Superior temporal gyrus (tissue), 1 donor: ENCODE data around the gene PUM1.
A peak's percentile ranks its signal among the peaks of the same experiment; 100 is the strongest.
"Not testable (repeated sequence)": the region's sequence is repeated elsewhere in the genome, so short reads cannot be mapped to it uniquely, and the experiment has no call there.

ENCODE experiments used
- DNase-seq: peaks from one replicate; pipeline ENCODE4 v3.0.0-alpha.2; 2016; ENCODE audit errors: extremely low spot score

Gene PUM1

DNA sequence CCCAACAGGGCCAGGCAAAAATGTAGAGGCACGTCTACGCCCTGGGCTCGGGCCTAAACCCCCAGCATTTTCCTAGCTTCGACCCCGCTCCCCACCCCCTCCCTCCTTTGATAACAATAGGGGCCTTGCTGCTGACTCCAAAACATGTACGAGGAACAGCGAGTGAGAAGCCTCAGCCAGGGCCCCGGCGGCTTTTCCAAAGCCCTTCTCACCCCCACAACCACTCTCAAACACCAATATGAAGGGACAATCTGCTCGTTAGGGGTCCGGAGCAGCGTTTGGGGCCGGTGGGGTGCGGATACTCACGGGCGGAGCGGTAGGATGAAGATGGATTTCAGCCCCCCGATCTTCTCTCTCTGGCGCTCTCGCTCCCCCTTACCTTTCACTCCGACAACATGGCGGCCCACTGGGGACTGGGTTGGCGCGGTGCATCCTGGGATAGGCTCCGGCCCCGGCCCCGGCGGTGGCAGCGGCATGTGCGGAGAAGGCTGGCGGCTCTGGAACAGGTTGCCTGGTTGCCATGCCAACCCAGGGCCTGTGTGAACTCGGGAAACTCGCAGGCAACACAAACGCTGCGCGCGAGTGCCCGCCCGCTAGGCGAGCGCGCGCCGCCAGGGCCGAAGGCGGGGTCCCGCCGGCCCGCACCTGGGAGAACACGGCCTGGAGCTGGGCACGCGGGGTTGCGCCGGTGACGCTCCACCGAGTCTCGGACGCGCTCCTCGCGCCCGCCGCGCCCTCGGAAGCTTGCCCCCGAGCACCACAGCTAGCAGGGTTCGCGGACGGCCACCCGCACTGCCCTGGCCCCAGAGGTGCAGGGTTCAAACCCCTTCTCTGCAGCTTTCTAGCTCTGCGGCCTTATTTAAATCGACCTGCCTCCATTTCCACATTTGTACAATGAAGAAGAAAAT is at the start of gene PUM1:
TSS of gene PUM1 (minus strand) at position 408 of the 908 bp plus-strand sequence. CDS start 6,151 bp downstream, outside the sequence.
- DNase-seq: peak; percentile 93

DNA sequence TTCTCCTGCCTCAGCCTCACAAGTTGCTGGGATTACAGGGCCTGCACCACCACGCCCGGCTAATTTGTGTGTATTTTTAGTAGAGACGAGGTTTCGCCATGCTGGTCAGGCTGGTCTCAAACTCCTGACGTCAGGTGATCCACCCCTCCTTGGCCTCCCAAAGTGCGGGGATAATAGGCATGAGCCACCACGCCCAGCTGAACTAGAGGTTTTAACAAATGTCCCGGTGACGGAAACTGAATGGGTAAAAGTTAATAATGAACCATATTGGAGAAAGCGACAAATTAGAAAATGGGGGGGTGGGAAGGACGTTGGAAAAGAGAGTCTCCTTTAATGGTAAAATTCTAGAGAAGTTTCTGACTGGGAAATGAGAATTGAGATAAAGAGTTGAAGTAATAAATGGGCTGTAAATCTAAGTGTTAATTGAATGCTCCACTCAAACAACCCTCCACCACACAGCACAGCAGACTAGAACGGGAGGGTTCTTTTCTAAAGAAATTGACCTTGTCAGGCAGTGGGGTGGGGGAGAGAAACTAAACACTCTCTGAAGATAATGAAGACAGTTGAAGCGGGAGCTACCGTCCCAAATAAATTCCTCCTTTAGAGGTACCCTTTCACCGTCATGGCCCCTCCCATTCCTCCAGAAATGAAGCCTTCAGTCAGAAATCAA is 46.9 kb upstream of the PUM1 start:
- DNase-seq: no peak

DNA sequence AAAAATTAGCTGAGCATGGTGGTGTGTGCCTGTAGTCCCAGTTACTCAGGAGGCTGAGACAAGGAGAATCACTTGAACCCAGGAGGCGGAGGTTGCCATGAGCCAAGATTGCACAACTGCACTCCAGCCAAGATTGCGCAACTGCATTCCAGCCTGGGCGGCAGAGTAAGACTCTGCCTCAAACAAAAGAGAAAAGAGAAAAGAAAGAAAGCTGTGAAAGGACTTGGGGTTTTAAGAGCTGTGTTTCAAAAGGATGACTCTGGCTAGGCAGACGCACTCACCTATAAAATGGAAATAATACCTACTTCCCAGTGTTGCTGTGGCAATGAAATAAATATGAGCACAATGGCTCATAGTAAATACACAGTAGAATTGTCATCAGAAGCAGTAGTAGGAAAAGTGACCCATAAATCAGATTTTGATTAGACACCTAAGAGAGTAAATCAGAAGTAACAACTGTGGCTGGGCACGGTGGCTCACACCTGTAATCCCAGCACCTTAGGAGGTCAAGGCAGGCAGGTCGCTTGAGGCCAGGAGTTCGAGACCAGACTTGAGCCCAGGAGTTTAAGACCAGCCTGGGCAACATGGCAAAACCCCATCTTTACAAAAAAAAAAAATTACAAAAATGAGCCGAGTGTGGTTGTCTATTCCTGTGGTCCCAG is 45.9 kb upstream of the PUM1 start:
- no peak for DNase-seq

DNA sequence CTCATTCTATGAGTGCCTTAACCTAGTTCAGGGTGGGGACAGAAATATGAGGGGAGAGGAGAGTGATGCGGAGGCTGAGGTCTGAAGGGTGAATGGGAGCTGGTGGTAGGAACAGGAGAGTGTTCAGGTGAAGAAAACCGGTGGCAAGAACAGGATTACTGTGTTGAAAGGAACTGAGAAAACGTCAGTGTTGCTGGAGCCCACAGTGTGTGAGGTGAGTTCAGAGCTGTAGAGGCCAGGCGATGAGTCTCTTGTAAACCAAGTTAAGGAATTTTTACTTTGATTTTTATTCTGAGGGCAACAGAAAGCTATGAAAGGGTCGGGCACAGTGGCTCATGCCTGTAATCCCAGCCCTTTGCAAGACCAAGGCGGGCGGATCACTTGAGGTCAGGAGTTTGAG is 45.3 kb upstream of the PUM1 start:
- DNase-seq: no peak

DNA sequence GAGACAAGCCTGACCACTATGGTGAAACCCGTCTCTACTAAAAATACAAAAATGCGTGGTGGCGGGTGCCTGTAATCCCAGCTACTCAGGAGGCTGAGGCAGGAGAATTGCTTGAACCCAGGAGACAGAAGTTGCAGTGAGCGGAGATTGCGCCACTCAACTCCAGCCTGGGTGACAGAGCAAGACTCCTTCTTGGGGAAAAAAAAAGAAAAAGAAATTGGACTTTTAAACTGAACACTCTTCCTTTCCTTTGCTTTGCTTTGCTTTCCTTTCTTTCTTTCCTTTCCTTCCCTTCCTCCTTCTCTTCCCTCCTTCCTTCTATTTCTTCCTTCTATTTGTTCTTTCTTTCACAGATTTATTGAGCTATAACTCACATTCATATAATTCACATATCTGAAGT is 43.3 kb upstream of the PUM1 start:
- DNase-seq: no peak

GRCh38 chr1:31105646-31106045 is 40.1 kb upstream of the PUM1 start:
- no peak for DNase-seq

GRCh38 chr1:31102501-31102950 is 37.0 kb upstream of the PUM1 start:
- no peak for DNase-seq

DNA sequence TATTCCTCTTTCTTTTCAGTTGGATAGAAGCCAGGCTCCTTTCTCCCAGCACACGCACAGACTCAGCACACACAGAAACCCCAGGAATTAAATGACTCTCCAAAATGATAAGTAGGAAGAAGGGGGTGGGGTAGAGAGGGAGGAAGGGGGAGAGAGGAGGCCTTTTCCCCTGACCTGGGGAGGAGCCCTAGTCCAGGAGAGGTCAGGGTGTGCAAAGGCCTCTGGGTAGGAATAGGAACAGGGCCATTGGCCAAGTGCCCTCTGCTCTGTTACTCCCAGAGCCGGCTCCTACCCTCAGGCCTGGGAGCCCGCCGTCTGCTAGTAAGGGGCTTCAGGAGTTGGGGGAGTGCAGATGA is 35.6 kb upstream of the PUM1 start:
- DNase-seq: no peak

DNA sequence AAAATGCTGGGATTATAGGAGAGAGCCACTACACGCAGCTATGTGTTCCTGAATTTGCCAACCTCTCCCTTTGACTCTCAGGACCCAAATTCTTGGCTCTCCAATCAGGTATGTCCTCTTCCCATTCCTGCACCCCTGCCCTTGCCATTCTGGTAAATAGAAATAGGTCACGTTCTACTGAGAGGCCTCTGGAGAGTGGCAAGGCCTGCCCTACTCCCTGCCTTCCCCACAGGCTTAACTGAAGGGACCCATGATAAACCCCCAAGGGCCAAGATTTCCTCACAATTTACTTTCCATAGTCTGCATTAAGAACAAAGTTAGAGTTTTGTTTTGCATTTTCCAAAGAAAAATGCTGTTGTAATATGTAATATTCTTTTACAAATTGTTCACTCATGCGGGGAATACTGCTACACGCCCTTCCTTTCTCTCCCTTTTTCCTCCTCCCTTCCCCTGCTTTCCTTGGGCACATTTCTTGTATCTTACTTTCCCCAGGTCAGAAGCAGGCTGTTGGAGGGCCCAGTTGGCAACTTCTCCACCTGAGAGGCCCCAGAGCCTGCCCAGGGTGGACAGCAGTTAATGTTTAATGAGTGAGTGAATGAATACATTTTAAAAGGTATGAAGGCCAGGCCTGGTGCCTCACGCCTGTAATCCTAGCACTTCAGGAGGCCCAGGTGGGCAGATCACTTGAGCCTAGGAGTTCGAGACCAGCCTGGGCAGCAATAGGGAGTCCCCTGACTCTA is 33.9 kb upstream of the PUM1 start:
- DNase-seq: no peak

GRCh38 chr1:31095985-31096384 is 30.5 kb upstream of the PUM1 start:
- no peak for DNase-seq

DNA sequence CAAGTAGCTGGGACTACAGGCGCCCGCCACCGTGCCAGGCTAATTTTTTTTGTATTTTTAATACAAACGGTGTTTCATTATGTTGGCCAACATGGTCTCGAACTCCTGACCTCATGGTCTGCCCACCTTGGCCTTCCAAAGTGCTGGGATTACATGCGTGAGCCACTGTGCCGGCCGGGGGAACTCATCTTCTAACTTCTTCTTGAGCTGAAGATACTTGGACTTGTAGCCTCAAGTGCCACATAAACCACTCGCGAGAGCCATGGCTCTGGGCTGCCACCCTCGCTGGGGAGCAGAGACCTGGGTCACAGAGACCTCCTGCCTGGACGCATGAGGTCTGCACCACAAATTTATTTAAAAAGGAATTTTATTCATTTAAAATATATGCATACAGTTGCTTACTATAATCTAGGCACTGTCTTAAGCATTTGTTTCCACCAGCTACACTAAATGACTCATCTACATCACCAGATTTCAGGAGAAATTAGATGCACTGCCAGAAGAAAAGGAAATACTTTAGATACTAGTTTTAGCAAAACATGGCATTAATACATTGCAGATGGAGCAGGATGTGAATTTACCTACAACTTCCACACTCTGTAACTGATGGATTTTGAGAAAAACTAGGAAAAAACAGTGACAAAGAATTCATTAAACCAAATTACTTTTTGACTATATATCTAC is 29.9 kb upstream of the PUM1 start:
- no peak for DNase-seq

DNA sequence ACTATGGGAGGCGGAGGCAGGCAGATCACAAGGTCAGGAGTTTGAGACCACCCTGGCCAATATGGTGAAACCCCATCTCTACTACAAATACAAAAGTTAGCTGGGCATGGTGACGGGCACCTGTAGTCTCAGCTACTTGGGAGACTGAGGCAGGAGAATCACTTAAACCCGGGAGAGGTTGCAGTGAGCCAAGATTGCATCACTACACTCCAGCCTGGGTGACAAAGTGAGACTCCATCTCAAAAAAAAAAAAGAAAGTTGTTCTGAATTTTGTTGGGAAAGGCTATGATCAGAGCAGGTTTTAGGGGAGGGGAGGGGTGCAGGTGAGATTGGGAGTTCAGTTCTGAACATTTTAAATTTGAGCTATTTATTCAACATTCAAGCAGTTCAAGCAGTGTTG is 22.6 kb upstream of the PUM1 start:
- not testable (repeated sequence) for DNase-seq

DNA sequence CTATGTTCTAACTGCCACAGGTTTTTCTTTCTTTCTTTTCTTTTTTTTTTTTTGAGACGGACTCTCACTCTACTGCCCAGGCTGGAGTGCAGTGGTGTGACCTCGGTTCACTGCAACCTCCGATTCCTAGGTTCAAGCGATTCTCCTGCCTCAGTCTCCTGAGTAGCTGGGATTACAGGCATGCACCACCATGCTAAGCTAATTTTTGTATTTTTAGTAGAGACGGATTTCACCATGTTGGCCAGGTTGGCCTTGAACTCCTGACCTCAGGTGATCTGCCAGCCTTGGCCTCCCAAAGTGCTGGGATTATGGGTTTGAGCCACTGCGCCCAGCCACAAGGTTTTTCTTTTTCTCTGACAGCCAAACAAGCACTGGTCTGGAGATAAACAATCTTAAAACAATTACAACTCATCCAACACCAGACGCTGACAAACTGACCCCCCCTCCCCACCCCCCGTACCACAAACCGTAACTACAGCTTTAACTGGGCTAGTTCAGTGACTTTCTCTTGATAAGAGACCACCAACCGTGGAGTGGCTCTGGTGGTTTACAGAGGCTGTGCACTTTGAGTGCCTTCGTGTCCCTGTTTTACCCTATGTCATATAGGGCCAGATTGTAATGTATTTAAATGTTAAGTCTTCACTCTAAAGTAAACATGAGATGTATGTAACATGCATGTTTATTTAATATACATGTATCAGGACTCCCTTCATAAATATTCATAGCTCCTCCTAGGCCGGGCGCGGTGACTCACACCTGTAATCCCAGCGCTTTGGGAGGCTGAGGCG is 19.5 kb upstream of the PUM1 start:
- no peak for DNase-seq

GRCh38 chr1:31082385-31082784 is 16.9 kb upstream of the PUM1 start:
- no peak for DNase-seq

DNA sequence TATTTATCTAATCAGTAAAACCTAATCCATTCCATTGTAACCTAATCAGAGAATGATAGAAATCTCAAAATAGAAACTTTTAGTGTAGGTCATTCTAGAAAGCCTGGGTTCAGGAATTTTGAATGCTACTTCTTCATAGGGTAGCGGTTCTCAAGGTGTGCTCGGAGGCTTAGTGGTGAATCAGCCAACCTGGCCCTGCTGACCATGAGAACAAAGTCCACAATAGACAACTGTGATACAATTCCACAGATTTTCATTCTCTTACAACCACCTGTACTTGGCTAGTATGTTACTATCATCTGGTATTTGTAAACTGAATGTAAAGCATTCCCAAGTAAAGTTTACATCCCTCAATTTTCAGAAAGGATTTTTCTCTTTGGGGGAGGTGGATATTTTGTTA is 7.5 kb upstream of the PUM1 start:
- DNase-seq: no peak

- DNase-seq: no peak
These were observed 6.8 kb upstream of the PUM1 start for GRCh38 chr1:31072304-31072746.

DNA sequence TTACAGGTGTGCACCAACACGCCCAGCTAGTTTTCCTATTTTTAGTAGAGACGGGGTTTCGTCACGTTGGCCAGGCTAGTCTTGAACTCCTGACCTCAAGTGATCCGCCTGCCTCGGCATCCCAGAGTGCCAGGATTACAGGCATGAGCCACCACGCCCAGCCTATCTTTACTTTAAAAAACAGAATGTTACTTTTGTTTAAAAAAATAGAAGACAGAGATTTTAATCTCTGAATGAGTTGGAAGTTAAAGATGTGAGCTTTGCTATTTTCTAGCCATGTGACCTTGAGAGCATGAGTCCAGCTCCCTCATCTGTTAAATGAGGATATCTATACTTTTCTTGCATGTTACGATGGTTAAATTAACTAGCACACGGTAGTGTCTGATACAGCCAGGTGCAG is 3.9 kb upstream of the PUM1 start:
- no peak for DNase-seq

GRCh38 chr1:31064718-31065309 is 703 bp downstream of the PUM1 start:
- DNase-seq: peak; percentile 69

DNA sequence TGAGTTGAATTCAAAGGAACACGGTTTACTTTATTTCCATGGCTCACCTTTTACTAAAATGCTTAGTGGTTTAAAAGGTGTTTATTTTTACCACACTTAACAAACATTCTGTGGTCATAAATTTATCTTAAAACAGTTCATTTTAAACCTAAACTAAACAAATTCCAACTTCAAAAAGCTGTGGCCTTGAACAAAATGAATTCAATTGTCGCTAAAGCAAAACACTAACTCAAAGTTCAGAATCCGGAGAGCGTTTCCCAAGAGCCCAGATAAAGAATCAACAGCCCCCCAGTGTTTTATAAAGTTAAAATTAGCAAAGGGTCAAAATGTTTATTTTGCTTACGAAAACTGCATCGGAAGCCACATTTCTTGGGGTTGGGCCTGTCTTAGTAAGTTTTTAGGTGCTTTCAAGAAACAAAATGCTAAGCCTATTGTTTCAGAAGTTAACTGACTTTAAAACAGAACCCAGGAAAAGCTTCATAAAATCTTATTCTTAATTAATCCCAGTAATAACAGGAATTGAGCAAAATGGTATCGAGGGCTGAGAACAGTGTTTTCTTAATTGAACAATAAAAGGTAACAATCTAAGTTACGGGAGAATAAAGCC is 1.3 kb downstream of the PUM1 start:
- DNase-seq: peak; percentile 52

GRCh38 chr1:31063631-31064030 is 1.9 kb downstream of the PUM1 start:
- peak; percentile 31 for DNase-seq
